Aorta (tissue), 5 donors: ENCODE results near the gene SLC25A34. TPM values are rescaled to one million over a fixed set of nuclear protein-coding genes. Genes with fewer than 3 reads are reported as not detected.
A peak's percentile ranks its signal among the peaks of the same experiment; 100 is the strongest.
"Not testable (repeated sequence)": the region's sequence is repeated elsewhere in the genome, so short reads cannot be mapped to it uniquely, and the experiment has no call there.

Experiments used
- ATAC-seq: fragments of 200-7000 bp; cut with Tn5 transposase; one replicate; pipeline ENCODE4 v1.9.1; 2022; ENCODE audit warnings: moderate library complexity; ENCODE audit not compliant: low FRiP score
- DNase-seq, 2 donors: peaks; one replicate each; pipeline ENCODE4 v3.0.0-alpha.2; 2020
- H3K27ac ChIP-seq, 2 donors: one replicate each; pipeline ENCODE4 v1.5.1; 2013; ENCODE audit warnings: low read length in 2 of 2, mild to moderate bottlenecking in 2 of 2, moderate library complexity in 2 of 2, control low read depth in 1 of 2, inconsistent platforms in 1 of 2, low read depth in 1 of 2
- H3K27me3 ChIP-seq, 2 donors: one replicate each; pipeline ENCODE4 v1.6.1; 2013; ENCODE audit warnings: control low read depth in 1 of 2, low read length in 1 of 2, mild to moderate bottlenecking in 1 of 2, moderate library complexity in 1 of 2; ENCODE audit not compliant: insufficient read depth in 2 of 2, control insufficient read depth in 1 of 2
- H3K36me3 ChIP-seq, 2 donors: one replicate each; pipeline ENCODE4 v1.6.1; 2013; ENCODE audit warnings: control low read depth in 1 of 2, low read length in 1 of 2, mild to moderate bottlenecking in 1 of 2; ENCODE audit not compliant: insufficient read depth in 2 of 2, control insufficient read depth in 1 of 2
- H3K4me1 ChIP-seq, 2 donors: one replicate each; pipeline ENCODE4 v1.6.1; 2013; ENCODE audit warnings: low read length in 2 of 2, control low read depth in 1 of 2, mild to moderate bottlenecking in 1 of 2, moderate library complexity in 1 of 2; ENCODE audit not compliant: insufficient read depth in 2 of 2, control insufficient read depth in 1 of 2
- H3K4me3 ChIP-seq, 2 donors: one replicate each; pipeline ENCODE4 v1.5.1; 2013; ENCODE audit warnings: low read length in 2 of 2, control low read depth in 1 of 2, mild to moderate bottlenecking in 1 of 2
- H3K9me3 ChIP-seq: one replicate; pipeline ENCODE4 v1.6.1; 2013; ENCODE audit warnings: mild to moderate bottlenecking, low read length; ENCODE audit not compliant: control insufficient read depth
- WGBS, 2 donors: extraction: QIAGEN DNeasy Blood & Tissue Kit; methylation state at CpG; one replicate each; pipeline ENCODE4 v1.1.7; 2013; 5-methylcytosine and 5-hydroxymethylcytosine counted together
- intact Hi-C, 2 donors: fragments of 100-400 bp; cut with DNase I; formaldehyde crosslinking; loops; one replicate each; pipeline versions ENCODE4 v1.14.2 to v1.15.0; 2022
- polyA plus RNA-seq, 2 donors: library from polyadenylated mRNA; stranded (reverse); fragments of 200-250 nt; gene quantifications; one replicate each; pipeline ENCODE4 v1.2.3, GENCODE V29; 2013
- total RNA-seq, 2 donors: library from RNA; stranded (reverse); fragmentation: NEBNext Ultra II Directional; extraction: Animal tissue kit (Norgen Biotek cat#: 25700); gene quantifications; one replicate each; pipeline ENCODE4 v1.2.1, GENCODE V29; 2021
- donor health status: healthy with polysubstance abuse.
- donor health status: Bipolar disorder and iron deficiency.
- donor health status: DM: no; HTN: no; CAD: no.
- donor health status: DM: no; HTN: no; CAD: no.
- donor health status: DM: yes; HTN: yes; CAD: no.

SLC25A34 gene
- total and polyA plus RNA-seq, 4 donors = 2.5 to 9.8 (median 5.0) TPM

- intact Hi-C loops, H3K9me3 ChIP-seq, H3K36me3 ChIP-seq, DNase-seq, H3K27me3 ChIP-seq, H3K4me1 ChIP-seq, H3K27ac ChIP-seq, H3K4me3 ChIP-seq, ATAC-seq: not testable (repeated sequence)
- WGBS, 2 donors = 80 to 82% methylated on average over 4 of the region's 4 CpGs
Observed at GRCh38 chr1:15699321-15699720, 36.7 kb upstream of the SLC25A34 start.

GRCh38 chr1:15700508-15700907, 35.5 kb upstream of the SLC25A34 start:
- Histone ChIP-seq H3K27me3 (no peaks in the 10 kb centered on the region), H3K4me3 (no peak overlapping the region), H3K4me1 (no peaks in the 10 kb centered on the region), H3K36me3 (no peaks in the 10 kb centered on the region), H3K9me3 (no peaks in the 10 kb centered on the region), H3K27ac (no peak overlapping the region)
- intact Hi-C loops = no loop called here
- WGBS, 2 donors = 60 to 61% methylated on average over 6 of the region's 6 CpGs
- DNase-seq (no peak), ATAC-seq (no peak)

- H3K4me1 ChIP-seq = no peaks in the 10 kb centered on the region
- no peak for ATAC-seq
Observed at GRCh38 chr1:15701784-15702183, 34.3 kb upstream of the SLC25A34 start.

GRCh38 chr1:15702722-15703550, 33.1 kb upstream of the SLC25A34 start:
- H3K9me3 ChIP-seq = no peaks in the 10 kb centered on the region
- no peaks in the 10 kb centered on the region for H3K4me1 ChIP-seq
- peak; percentile 66 for ATAC-seq
- no peaks in the 10 kb centered on the region for H3K27me3 ChIP-seq
- intact Hi-C loops = no loop called here
- no peak overlapping the region for H3K4me3 ChIP-seq
- no peaks in the 10 kb centered on the region for H3K36me3 ChIP-seq
- peak overlapping the region; percentile 16 to 60 for H3K27ac ChIP-seq
- 54 to 58% methylated on average over 18 to 19 of the region's 19 CpGs for WGBS, 2 donors
- peak in 1 of 2 donors; percentile 82 for DNase-seq

More at GRCh38 chr1:15701784-15702183, 34.3 kb upstream of the SLC25A34 start:
- no peak overlapping the region for H3K4me3 ChIP-seq
- no peaks in the 10 kb centered on the region for H3K36me3 ChIP-seq
- no peak overlapping the region for H3K27ac ChIP-seq
- no peak for DNase-seq
- H3K27me3 ChIP-seq = no peaks in the 10 kb centered on the region
- intact Hi-C loops = no loop called here
- 84 to 87% methylated on average over 8 of the region's 8 CpGs for WGBS, 2 donors
- no peaks in the 10 kb centered on the region for H3K9me3 ChIP-seq

GRCh38 chr1:15703562-15703961, 32.5 kb upstream of the SLC25A34 start:
- DNase-seq (peak; percentile 91 to 94), ATAC-seq (peak; percentile 94)
- 3% methylated on average over 9 of the region's 9 CpGs for WGBS, 2 donors
- intact Hi-C loops = no loop called here
- no peaks in the 10 kb centered on the region for H3K27me3 ChIP-seq
- H3K36me3 ChIP-seq = no peaks in the 10 kb centered on the region
- no peaks in the 10 kb centered on the region for H3K4me1 ChIP-seq
- H3K27ac ChIP-seq = peak overlapping the region; percentile 69
- no peaks in the 10 kb centered on the region for H3K9me3 ChIP-seq
- no peak overlapping the region for H3K4me3 ChIP-seq

GRCh38 chr1:15704526-15705183, 31.4 kb upstream of the SLC25A34 start:
- no peaks in the 10 kb centered on the region for H3K9me3 ChIP-seq
- no peaks in the 10 kb centered on the region for H3K36me3 ChIP-seq
- H3K27me3 ChIP-seq = no peaks in the 10 kb centered on the region
- no peak for DNase-seq
- ATAC-seq = no peak
- 73 to 78% methylated on average over 17 of the region's 17 CpGs for WGBS, 2 donors
- no peak overlapping the region for H3K4me3 ChIP-seq
- H3K4me1 ChIP-seq = no peaks in the 10 kb centered on the region
- intact Hi-C loops = no loop called here
- H3K27ac ChIP-seq = peak overlapping the region; percentile 69 to 78

- no peak overlapping the region for H3K27ac ChIP-seq
- ATAC-seq (no peak), DNase-seq (no peak)
- no peak overlapping the region for H3K4me3 ChIP-seq
- intact Hi-C loops = no loop called here
- 79 to 83% methylated on average over 11 of the region's 11 CpGs for WGBS, 2 donors
- H3K27me3 ChIP-seq = no peaks in the 10 kb centered on the region
- H3K4me1 ChIP-seq = no peaks in the 10 kb centered on the region
- no peaks in the 10 kb centered on the region for H3K9me3 ChIP-seq
- no peaks in the 10 kb centered on the region for H3K36me3 ChIP-seq
Observed at GRCh38 chr1:15705184-15705566, 30.9 kb upstream of the SLC25A34 start.

GRCh38 chr1:15706751-15707150, 29.3 kb upstream of the SLC25A34 start:
- H3K4me1 ChIP-seq = no peaks in the 10 kb centered on the region

More at GRCh38 chr1:15706751-15707150, 29.3 kb upstream of the SLC25A34 start:
- Histone ChIP-seq H3K27ac (no peak overlapping the region), H3K9me3 (no peaks in the 10 kb centered on the region), H3K27me3 (no peaks in the 10 kb centered on the region), H3K36me3 (no peaks in the 10 kb centered on the region), H3K4me3 (no peak overlapping the region)
- 78 to 83% methylated on average over 7 of the region's 7 CpGs for WGBS, 2 donors
- DNase-seq = no peak
- ATAC-seq = no peak
- intact Hi-C loops = no loop called here
